H1 (cell line): ENCODE results near the gene AVPR1B. TPM values are rescaled to one million over a fixed set of nuclear protein-coding genes. Genes with fewer than 3 reads are reported as not detected.

Source experiments
- CTCF ChIA-PET: fragments of 300-600 bp; sonication (Branson Sonifier 250); formaldehyde crosslinking; loops from one replicate; lab custom pipeline; 2021; ENCODE audit not compliant: partially characterized antibody; lab: Charles Lee
- POLR2A ChIA-PET: fragments of 300-600 bp; sonication (Branson Sonifier 250); formaldehyde crosslinking; loops from one replicate; lab custom pipeline; 2021; ENCODE audit warnings: inconsistent platforms; ENCODE audit not compliant: partially characterized antibody; lab: Charles Lee
- DNase-seq, 2 experiments: peaks; one replicate each; pipeline versions ENCODE4 v3.0.0 to v3.0.0-alpha.2; 2010 to 2022; ENCODE audit warnings: low spot score in 2 of 2, low read depth in 1 of 2, mixed read lengths in 1 of 2
- FAIRE-seq: peaks from 2 replicates; lab custom pipeline; 2011; peaks lifted over from hg19 to GRCh38; lab: Jason Lieb, UNC
- H2AFZ ChIP-seq: 2 replicates; pipeline ENCODE4 v1.8.1; 2012; ENCODE audit warnings: low read length, inconsistent platforms
- H2AK5ac ChIP-seq: 2 replicates; pipeline ENCODE4 v1.6.1; 2013; ENCODE audit warnings: low read depth, low read length
- H2BK120ac ChIP-seq: replicated peaks from 2 replicates; pipeline ENCODE3; 2013; ENCODE audit warnings: low read depth, low read length, inconsistent platforms
- H2BK12ac ChIP-seq: 2 replicates; pipeline ENCODE4 v1.6.1; 2013; ENCODE audit warnings: low read depth, low read length
- H2BK15ac ChIP-seq: 2 replicates; pipeline ENCODE4 v1.6.1; 2013; ENCODE audit warnings: low read length
- H2BK20ac ChIP-seq: 2 replicates; pipeline ENCODE4 v1.6.1; 2013; ENCODE audit warnings: low read length
- H2BK5ac ChIP-seq: 2 replicates; pipeline ENCODE4 v1.6.1; 2013; ENCODE audit warnings: low read depth, low read length
- H3K14ac ChIP-seq: 2 replicates; pipeline ENCODE4 v1.6.1; 2013; ENCODE audit warnings: inconsistent platforms; ENCODE audit not compliant: insufficient read length
- H3K18ac ChIP-seq: 2 replicates; pipeline ENCODE4 v1.6.1; 2013; ENCODE audit warnings: low read length; ENCODE audit errors: extremely low read depth
- H3K23ac ChIP-seq: 2 replicates; pipeline ENCODE4 v1.6.1; 2013; ENCODE audit warnings: inconsistent platforms; ENCODE audit not compliant: insufficient read length
- H3K23me2 ChIP-seq: 2 replicates; pipeline ENCODE4 v1.6.1; 2013; ENCODE audit warnings: low read depth, low read length
- H3K27ac ChIP-seq: 2 replicates; pipeline ENCODE4 v1.6.1; 2011; ENCODE audit warnings: low read depth, low read length, inconsistent platforms
- H3K27me3 ChIP-seq, 4 experiments: replicated peaks in 1 of 4; 1 replicate in 1 of 4; 2 replicates in 3 of 4; pipeline versions ENCODE4 v1.6.1 to v1.8.1; 2011 to 2013; ENCODE audit warnings: low read length in 3 of 4, mild to moderate bottlenecking in 3 of 4, inconsistent platforms in 2 of 4, mixed read lengths in 2 of 4, moderate library complexity in 1 of 4; ENCODE audit not compliant: control insufficient read depth in 3 of 4, insufficient read depth in 3 of 4; ENCODE audit errors: extremely low read depth in 1 of 4
- H3K36me3 ChIP-seq, 4 experiments: 2 replicates each; pipeline versions ENCODE4 v1.6.1 to v1.8.1; 2011 to 2013; ENCODE audit warnings: mild to moderate bottlenecking in 4 of 4, low read length in 3 of 4, moderate library complexity in 2 of 4, control low read depth in 1 of 4, inconsistent platforms in 1 of 4; ENCODE audit not compliant: insufficient read depth in 4 of 4, control insufficient read depth in 2 of 4
- H3K4ac ChIP-seq: replicated peaks from 2 replicates; pipeline ENCODE3; 2013; ENCODE audit warnings: low read length, low read depth, mixed read lengths, inconsistent platforms; ENCODE audit not compliant: insufficient read length
- H3K4me1 ChIP-seq, 4 experiments: replicated peaks in 1 of 4; 1 replicate in 1 of 4; 2 replicates in 3 of 4; pipeline versions ENCODE4 v1.6.1 to v1.8.1; 2011 to 2013; ENCODE audit warnings: low read length in 3 of 4, inconsistent platforms in 2 of 4, mixed read lengths in 1 of 4; ENCODE audit not compliant: insufficient read depth in 4 of 4, control insufficient read depth in 3 of 4
- H3K4me2 ChIP-seq, 2 experiments: 2 replicates each; pipeline versions ENCODE4 v1.6.1 to v1.8.1; 2011 to 2013; ENCODE audit warnings: low read depth in 2 of 2, low read length in 2 of 2, control low read depth in 1 of 2, inconsistent platforms in 1 of 2, mild to moderate bottlenecking in 1 of 2; ENCODE audit not compliant: insufficient read depth in 1 of 2
- H3K4me3 ChIP-seq, 4 experiments: fragments of 200-600, 300-600 bp in 1 of 4; sonication (generic), shearing (Covaris generic), sonication (Bioruptor Twin) in 1 of 4; 2 replicates each; pipeline versions ENCODE4 v1.5.1 to v1.8.1; 2011 to 2016; ENCODE audit warnings: low read length in 4 of 4, low read depth in 3 of 4, control low read depth in 2 of 4, inconsistent platforms in 2 of 4, mild to moderate bottlenecking in 2 of 4, mixed read lengths in 1 of 4, moderate library complexity in 1 of 4; ENCODE audit not compliant: insufficient read depth in 2 of 4; ENCODE audit errors: extremely low read depth in 1 of 4
- H3K56ac ChIP-seq: replicated peaks from 2 replicates; pipeline ENCODE3; 2013; ENCODE audit warnings: low read depth, mild to moderate bottlenecking, mixed read lengths, low read length, inconsistent platforms; ENCODE audit not compliant: insufficient read length
- H3K79me1 ChIP-seq: 2 replicates; pipeline ENCODE4 v1.6.1; 2013; ENCODE audit warnings: low read depth, low read length, control low read depth
- H3K79me2 ChIP-seq, 2 experiments: 2 replicates each; pipeline versions ENCODE4 v1.6.1 to v1.8.1; 2012 to 2013; ENCODE audit warnings: low read length in 2 of 2, mild to moderate bottlenecking in 2 of 2, inconsistent platforms in 1 of 2; ENCODE audit not compliant: insufficient read depth in 2 of 2, control insufficient read depth in 1 of 2
- H3K9ac ChIP-seq, 4 experiments: replicated peaks in 1 of 4; 1 replicate in 1 of 4; 2 replicates in 3 of 4; pipeline versions ENCODE4 v1.6.1 to v1.8.1; 2011 to 2013; ENCODE audit warnings: low read depth in 3 of 4, low read length in 3 of 4, control low read depth in 2 of 4, mild to moderate bottlenecking in 2 of 4, moderate library complexity in 2 of 4, inconsistent platforms in 1 of 4; ENCODE audit errors: extremely low read depth in 1 of 4
- H3K9me3 ChIP-seq, 2 experiments: 2 replicates each; pipeline versions ENCODE4 v1.6.1 to v1.8.1; 2012 to 2013; ENCODE audit warnings: mild to moderate bottlenecking in 2 of 2, moderate library complexity in 2 of 2, control low read depth in 1 of 2, inconsistent platforms in 1 of 2, low read depth in 1 of 2, low read length in 1 of 2, mixed read lengths in 1 of 2; ENCODE audit not compliant: insufficient read depth in 2 of 2
- H4K20me1 ChIP-seq, 2 experiments: replicated peaks in 1 of 2; 2 replicates each; pipeline versions ENCODE3 to v1.8.1; 2011 to 2013; ENCODE audit warnings: inconsistent platforms in 2 of 2, low read length in 2 of 2, mild to moderate bottlenecking in 1 of 2; ENCODE audit not compliant: insufficient read depth in 2 of 2, control insufficient read depth in 1 of 2
- H4K5ac ChIP-seq: 2 replicates; pipeline ENCODE4 v1.6.1; 2013; ENCODE audit warnings: low read length, low read depth, mixed read lengths, inconsistent platforms; ENCODE audit not compliant: insufficient read length
- H4K8ac ChIP-seq: 2 replicates; pipeline ENCODE4 v1.8.0; 2013; ENCODE audit warnings: mild to moderate bottlenecking, moderate library complexity, low read length, inconsistent platforms; ENCODE audit not compliant: insufficient read depth; ENCODE audit errors: extremely low read depth
- H4K91ac ChIP-seq: replicated peaks from 2 replicates; pipeline ENCODE3; 2013; ENCODE audit warnings: low read length, mixed read lengths, inconsistent platforms; ENCODE audit not compliant: insufficient read length
- BCL11A ChIP-seq, 2 experiments: IDR thresholded peaks; one replicate each; pipeline ENCODE4 v1.6.1; 2011; ENCODE audit warnings: low read depth in 2 of 2, low read length in 2 of 2, mild to moderate bottlenecking in 2 of 2
- BRCA1 ChIP-seq: IDR thresholded peaks from 2 replicates; pipeline ENCODE4 v1.6.1; 2012; ENCODE audit warnings: low read depth, low read length, improper control_type of control experiment
- CEBPB ChIP-seq: IDR thresholded peaks from 2 replicates; pipeline ENCODE4 v1.6.1; 2012; ENCODE audit warnings: low read depth, low read length
- EGR1 ChIP-seq: IDR thresholded peaks from 2 replicates; pipeline ENCODE4 v1.6.1; 2011; ENCODE audit warnings: low read depth, low read length, borderline replicate concordance
- EP300 ChIP-seq, 2 experiments: IDR thresholded peaks; 1 replicate in 1 of 2; 2 replicates in 1 of 2; pipeline ENCODE4 v1.6.1; 2011 to 2012; ENCODE audit warnings: low read depth in 2 of 2, low read length in 2 of 2, mild to moderate bottlenecking in 2 of 2, borderline replicate concordance in 1 of 2, inconsistent platforms in 1 of 2, moderate library complexity in 1 of 2
- MAX ChIP-seq: IDR thresholded peaks from 2 replicates; pipeline ENCODE4 v1.6.1; 2012; ENCODE audit warnings: inconsistent platforms
- POU5F1 ChIP-seq: IDR thresholded peaks from 2 replicates; pipeline ENCODE4 v1.6.1; 2011; ENCODE audit warnings: low read depth, mild to moderate bottlenecking, low read length, moderate library complexity
- SIX5 ChIP-seq: IDR thresholded peaks from 2 replicates; pipeline ENCODE4 v1.6.1; 2011; ENCODE audit warnings: mild to moderate bottlenecking, low read depth, low read length
- TBP ChIP-seq: IDR thresholded peaks from 2 replicates; pipeline ENCODE4 v1.6.1; 2011; ENCODE audit warnings: low read depth, low read length, improper control_type of control experiment
- TEAD4 ChIP-seq: IDR thresholded peaks from 2 replicates; pipeline ENCODE4 v1.6.1; 2012; ENCODE audit warnings: low read depth, low read length, inconsistent platforms, mixed read lengths
- WGBS, 2 experiments: shearing (Covaris generic) in 1 of 2; methylation state at CpG; one replicate each; pipeline versions ENCODE4 v1.1.6 to v1.1.7; 2013 to 2015; ENCODE audit warnings: low lambda C conversion rate in 2 of 2, mixed read lengths in 2 of 2, inconsistent platforms in 1 of 2, low coverage in 1 of 2, missing lambda C conversion rate in 1 of 2; ENCODE audit not compliant: insufficient replicate concordance in 2 of 2, insufficient coverage in 1 of 2, insufficient read length in 1 of 2; ENCODE audit errors: extremely low coverage in 1 of 2, missing lambda C conversion rate in 1 of 2; 5-methylcytosine and 5-hydroxymethylcytosine counted together
- polyA plus RNA-seq, 7 experiments: library from polyadenylated mRNA; depleted of rRNA in 3 of 7; stranded (reverse) in 5 of 7; unstranded in 2 of 7; fragments of >200 nt in 5 of 7; fragments of 200-250 nt in 2 of 7; gene quantifications; 1 replicate in 5 of 7; 2 replicates in 1 of 7; 4 replicates in 1 of 7; pipeline versions ENCODE4 v1.2.1 to v1.2.3, GENCODE V29; 2011 to 2013; ENCODE audit warnings: missing spikeins in 2 of 7, mixed read lengths in 2 of 7
- total RNA-seq: library from RNA; stranded (reverse); fragmentation: NEBNext Ultra II Directional; extraction: Animal tissue kit (Norgen Biotek cat#: 25700); gene quantifications from 2 replicates; pipeline ENCODE4 v1.2.1, GENCODE V29; 2021
- TF ChIP-seq, protein P1 (sequence below): IDR thresholded peaks from 2 replicates; pipeline ENCODE4 v1.6.1; 2011; ENCODE audit warnings: low read depth, mild to moderate bottlenecking, low read length; ENCODE audit not compliant: insufficient read depth

Gene AVPR1B
- total and polyA plus RNA-seq, 2 of the 8 experiments (the other 6 are each of a cell fraction or from before 2014, with no cell fraction given), result 0.29 to 0.50 TPM

- ChIA-PET POLR2A (no interaction called here), CTCF (interaction anchor here (1.2 kb wide), 1 partner anchor 20 kb away, joined by 3 read pairs; no protein-coding TSS in a partner anchor)
- WGBS, 2 experiments, result 92% methylated on average over 3 of the region's 3 CpGs; no CpG with 5 or more reads in 1 of the 2 experiments
- no peak for DNase-seq
- H4K91ac ChIP-seq, result no peak overlapping the region
- no peaks in the 10 kb centered on the region for H3K79me1 ChIP-seq
- H3K23me2 ChIP-seq, result no peaks in the 10 kb centered on the region
- H3K4ac ChIP-seq, result no peak overlapping the region
- H2AK5ac ChIP-seq, result no peak overlapping the region
- no peak overlapping the region for H3K27ac ChIP-seq
- no peak overlapping the region for H2BK12ac ChIP-seq
- no peaks in the 10 kb centered on the region for H3K27me3 ChIP-seq
- H3K79me2 ChIP-seq, result no peaks in the 10 kb centered on the region
- no peak overlapping the region for H2BK15ac ChIP-seq
- H3K14ac ChIP-seq, result no peak overlapping the region
- H2BK5ac ChIP-seq, result no peak overlapping the region
- H3K4me3 ChIP-seq, result no peak overlapping the region
- no peak overlapping the region for H4K5ac ChIP-seq
- no peaks in the 10 kb centered on the region for H3K9me3 ChIP-seq
- H3K4me2 ChIP-seq, result no peak overlapping the region
- TF ChIP-seq EP300 (IDR thresholded peaks at IDR 0.05; ENCODE audit: borderline replicate concordance in 1 of 2, low read depth in 2 of 2, low read length in 2 of 2) (no peak), SIX5 (no peak), POU5F1 (no peak), CEBPB (no peak), BCL11A (IDR thresholded peaks at IDR 0.05; ENCODE audit: low read depth in 2 of 2, low read length in 2 of 2) (no peak), EGR1 (no peak), MAX (no peak), BRCA1 (no peak), TBP (no peak), TEAD4 (no peak)
- TF ChIP-seq, protein P1, sequence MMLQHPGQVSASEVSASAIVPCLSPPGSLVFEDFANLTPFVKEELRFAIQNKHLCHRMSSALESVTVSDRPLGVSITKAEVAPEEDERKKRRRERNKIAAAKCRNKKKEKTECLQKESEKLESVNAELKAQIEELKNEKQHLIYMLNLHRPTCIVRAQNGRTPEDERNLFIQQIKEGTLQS, result no peak
- no peak overlapping the region for H3K56ac ChIP-seq
- no peaks in the 10 kb centered on the region for H3K4me1 ChIP-seq
- no peak overlapping the region for H2AFZ ChIP-seq
- H3K23ac ChIP-seq, result no peak overlapping the region
- no peaks in the 10 kb centered on the region for H3K36me3 ChIP-seq
- H4K8ac ChIP-seq, result no peak overlapping the region
- H4K20me1 ChIP-seq, result no peaks in the 10 kb centered on the region
- H3K9ac ChIP-seq, result no peak overlapping the region
- no peak overlapping the region for H2BK20ac ChIP-seq
- no peak for FAIRE-seq
- H3K18ac ChIP-seq, result no peak overlapping the region
- H2BK120ac ChIP-seq, result no peak overlapping the region
These were observed 30.1 kb downstream of the AVPR1B start for GRCh38 chr1:206087091-206087490.
